Measurements from ENCODE around the gene HAP1. TPM values are rescaled to one million over a fixed set of nuclear protein-coding genes. Genes with fewer than 3 reads are reported as not detected.

Gene HAP1
- total RNA-seq, 1 donor from 2014 or later: 4.3 TPM

DNA sequence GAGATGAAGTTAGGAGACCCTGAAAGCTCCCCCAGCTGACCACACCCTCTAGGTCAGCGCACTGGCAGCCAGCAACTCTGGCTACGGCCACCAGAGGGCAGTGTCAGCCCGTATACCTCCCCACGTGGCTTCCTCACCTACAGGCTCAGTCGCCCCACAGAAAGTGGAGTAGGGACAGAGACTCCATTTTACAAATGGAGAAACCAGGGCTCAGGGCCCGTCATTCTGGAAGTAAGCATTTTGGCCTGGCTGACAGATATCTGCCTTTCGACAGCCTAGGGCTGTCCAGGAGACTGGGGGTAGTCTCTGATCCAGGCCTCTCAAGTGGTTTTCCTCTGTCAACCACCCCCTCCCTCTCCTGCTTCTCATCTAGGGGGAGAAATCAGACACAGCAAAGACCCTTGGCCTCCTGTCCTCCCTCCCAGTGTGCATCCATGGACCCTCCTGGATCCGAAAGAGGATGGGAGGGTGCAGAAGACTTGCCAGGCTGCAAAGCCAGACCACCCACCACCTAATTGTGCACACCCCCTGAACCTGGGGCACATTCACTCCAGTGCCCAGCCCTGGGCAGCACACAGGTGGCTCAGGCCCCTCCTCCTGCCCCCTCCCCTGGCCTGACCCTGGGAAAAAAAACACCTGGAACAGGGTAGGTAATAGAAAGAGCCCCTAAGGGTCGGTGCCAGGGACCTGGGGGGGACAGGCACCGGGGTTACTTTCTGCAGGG, 3.8 kb upstream of the HAP1 start:
- Mint-ChIP-seq H3K4me1 (ENCODE audit: unreplicated experiment) (peaks cover 21% of the 10 kb centered on the region), H3K27me3 (peaks cover 43% of the 10 kb centered on the region), H3K36me3 (no peaks in the 10 kb centered on the region), H3K27ac (peak overlapping the region; percentile 69), H3K4me3 (peak overlapping the region; percentile 51), H3K9me3 (no peaks in the 10 kb centered on the region)
- DNase-seq (ENCODE audit: extremely low spot score, unreplicated experiment): peak; percentile 88
- TF ChIP-seq, protein P1, sequence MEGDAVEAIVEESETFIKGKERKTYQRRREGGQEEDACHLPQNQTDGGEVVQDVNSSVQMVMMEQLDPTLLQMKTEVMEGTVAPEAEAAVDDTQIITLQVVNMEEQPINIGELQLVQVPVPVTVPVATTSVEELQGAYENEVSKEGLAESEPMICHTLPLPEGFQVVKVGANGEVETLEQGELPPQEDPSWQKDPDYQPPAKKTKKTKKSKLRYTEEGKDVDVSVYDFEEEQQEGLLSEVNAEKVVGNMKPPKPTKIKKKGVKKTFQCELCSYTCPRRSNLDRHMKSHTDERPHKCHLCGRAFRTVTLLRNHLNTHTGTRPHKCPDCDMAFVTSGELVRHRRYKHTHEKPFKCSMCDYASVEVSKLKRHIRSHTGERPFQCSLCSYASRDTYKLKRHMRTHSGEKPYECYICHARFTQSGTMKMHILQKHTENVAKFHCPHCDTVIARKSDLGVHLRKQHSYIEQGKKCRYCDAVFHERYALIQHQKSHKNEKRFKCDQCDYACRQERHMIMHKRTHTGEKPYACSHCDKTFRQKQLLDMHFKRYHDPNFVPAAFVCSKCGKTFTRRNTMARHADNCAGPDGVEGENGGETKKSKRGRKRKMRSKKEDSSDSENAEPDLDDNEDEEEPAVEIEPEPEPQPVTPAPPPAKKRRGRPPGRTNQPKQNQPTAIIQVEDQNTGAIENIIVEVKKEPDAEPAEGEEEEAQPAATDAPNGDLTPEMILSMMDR (conservative IDR thresholded peaks at IDR 0.05): peak; percentile 99

DNA sequence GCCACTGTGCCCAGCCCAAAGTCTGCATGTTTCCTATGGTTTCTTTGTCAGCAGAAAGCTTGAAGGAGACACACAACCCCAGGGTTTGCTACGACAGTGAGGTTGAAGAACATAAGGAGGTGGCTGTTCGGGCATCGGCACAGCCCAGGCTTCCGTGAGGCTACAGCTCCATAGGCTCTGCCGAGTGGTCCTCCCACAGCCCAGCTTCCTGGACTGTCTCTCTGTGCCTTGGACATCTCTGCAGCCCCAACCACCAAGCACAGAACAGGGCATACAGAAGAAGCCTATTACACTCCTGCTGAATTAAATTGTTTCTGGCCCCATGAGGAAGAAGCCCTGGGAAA, 3.2 kb upstream of the HAP1 start:
- peaks cover 21% of the 10 kb centered on the region for H3K4me1 Mint-ChIP-seq (ENCODE audit: unreplicated experiment)
- H3K36me3 Mint-ChIP-seq: no peaks in the 10 kb centered on the region
- H3K27ac Mint-ChIP-seq: peak overlapping the region; percentile 69
- H3K9me3 Mint-ChIP-seq: no peaks in the 10 kb centered on the region
- H3K27me3 Mint-ChIP-seq: peaks cover 45% of the 10 kb centered on the region
- DNase-seq (ENCODE audit: extremely low spot score, unreplicated experiment): no peak
- H3K4me3 Mint-ChIP-seq: peak overlapping the region; percentile 51
- TF ChIP-seq, protein P1 (conservative IDR thresholded peaks at IDR 0.05): no peak

DNA sequence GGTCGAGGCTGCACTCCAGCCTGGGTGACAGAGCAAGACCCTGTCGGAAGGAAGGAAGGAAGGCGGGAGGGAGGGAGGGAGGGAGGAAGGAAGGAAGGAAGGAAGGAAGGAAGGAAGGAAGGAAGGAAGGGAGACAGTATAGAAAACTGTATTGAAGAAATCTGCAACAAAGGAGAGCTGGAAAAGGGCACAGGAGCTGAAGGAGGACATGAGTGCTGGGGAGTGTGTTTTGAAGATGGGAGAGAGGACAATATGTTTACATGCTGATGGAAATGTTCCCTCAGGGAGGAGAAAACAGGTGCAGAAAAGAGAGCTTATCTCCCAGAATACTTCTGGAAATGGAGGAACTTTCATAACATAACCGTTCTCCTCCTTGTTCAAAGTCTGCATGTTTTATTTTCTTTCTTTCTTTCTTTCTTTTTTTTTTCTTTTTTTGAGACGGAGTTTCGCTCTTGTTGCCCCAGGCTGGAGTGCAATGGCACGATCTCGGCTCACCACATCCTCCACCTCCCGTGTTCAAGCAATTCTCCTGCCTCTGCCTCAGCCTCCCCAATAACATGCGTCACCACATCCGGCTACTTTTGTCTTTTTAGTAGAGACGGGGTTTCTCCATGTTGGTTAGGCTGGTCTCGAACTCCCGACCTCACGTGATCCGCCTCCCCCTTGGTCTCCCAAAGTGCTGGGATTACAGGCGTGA, 2.7 kb upstream of the HAP1 start:
- TF ChIP-seq, protein P1 (conservative IDR thresholded peaks at IDR 0.05): no peak
- no peaks in the 10 kb centered on the region for H3K36me3 Mint-ChIP-seq

DNA sequence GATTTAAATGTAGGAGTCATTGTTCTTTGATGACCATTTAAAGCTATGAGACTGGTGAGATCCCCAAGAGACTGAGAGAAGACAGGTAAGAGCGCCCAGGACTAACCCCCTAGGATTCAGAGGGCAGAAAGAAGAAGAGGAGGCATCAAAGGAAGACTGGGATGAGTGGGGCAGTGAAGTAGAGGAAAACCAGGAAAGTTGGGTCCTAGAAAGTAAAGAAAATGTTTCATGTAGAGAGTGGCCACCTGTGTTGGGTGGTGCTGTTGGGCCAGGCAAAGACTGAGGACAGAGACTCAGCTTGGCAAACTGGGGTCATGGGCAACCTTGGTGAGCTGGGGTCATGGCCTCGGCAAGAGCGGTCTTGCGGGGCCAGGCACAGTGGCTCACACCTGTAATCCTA, 1.3 kb upstream of the HAP1 start:
- peaks cover 63% of the 10 kb centered on the region for H3K27me3 Mint-ChIP-seq
- H3K36me3 Mint-ChIP-seq: no peaks in the 10 kb centered on the region
- no peak overlapping the region for H3K27ac Mint-ChIP-seq
- TF ChIP-seq, protein P1 (conservative IDR thresholded peaks at IDR 0.05): no peak
- H3K4me1 Mint-ChIP-seq (ENCODE audit: unreplicated experiment): peaks cover 13% of the 10 kb centered on the region
- H3K9me3 Mint-ChIP-seq: no peaks in the 10 kb centered on the region
- no peak for DNase-seq (ENCODE audit: extremely low spot score, unreplicated experiment)
- no peak overlapping the region for H3K4me3 Mint-ChIP-seq

More for the DNA sequence above, 2.7 kb upstream of the HAP1 start:
- no peaks in the 10 kb centered on the region for H3K9me3 Mint-ChIP-seq
- H3K27ac Mint-ChIP-seq: no peak overlapping the region
- no peak for DNase-seq (ENCODE audit: extremely low spot score, unreplicated experiment)
- peaks cover 50% of the 10 kb centered on the region for H3K27me3 Mint-ChIP-seq
- peak overlapping the region; percentile 44 for H3K4me3 Mint-ChIP-seq
- H3K4me1 Mint-ChIP-seq (ENCODE audit: unreplicated experiment): peaks cover 21% of the 10 kb centered on the region

DNA sequence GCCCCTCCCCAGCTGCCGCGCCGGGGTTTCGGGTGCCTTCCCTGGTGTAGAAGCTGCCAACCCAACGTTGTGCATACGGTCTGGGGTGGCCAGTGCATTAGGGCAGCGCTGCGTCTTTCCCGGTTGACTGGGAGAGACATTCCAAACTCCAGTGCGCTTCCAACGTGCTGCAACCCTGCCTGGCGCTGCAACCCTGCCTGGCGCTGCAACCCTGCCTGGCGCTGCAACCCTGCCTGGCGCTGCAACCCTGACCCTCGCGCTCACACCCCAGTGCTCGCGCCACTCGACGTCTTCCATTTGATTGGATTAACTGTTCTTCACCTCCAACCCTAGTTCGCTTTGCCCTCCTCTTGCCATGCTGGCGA, 488 bp upstream of the HAP1 start:
- Mint-ChIP-seq H3K27ac (no peak overlapping the region), H3K4me3 (peak overlapping the region; percentile 87), H3K9me3 (no peaks in the 10 kb centered on the region), H3K27me3 (peaks cover 70% of the 10 kb centered on the region), H3K36me3 (no peaks in the 10 kb centered on the region), H3K4me1 (ENCODE audit: unreplicated experiment) (peaks cover 13% of the 10 kb centered on the region)
- TF ChIP-seq, protein P1 (conservative IDR thresholded peaks at IDR 0.05): no peak
- DNase-seq (ENCODE audit: extremely low spot score, unreplicated experiment): no peak
